GM12875 (cell line): ENCODE results near the gene PLPP1.

Experiments used
- H3K4me3 ChIP-seq: one replicate; pipeline ENCODE4 v1.5.1; 2011; ENCODE audit warnings: low read depth, low read length, control low read depth
- TF ChIP-seq, protein P1 (sequence below): IDR thresholded peaks from 2 replicates; pipeline ENCODE4 v1.5.1; 2011; ENCODE audit warnings: low read depth, mild to moderate bottlenecking, control low read depth, inconsistent platforms, low read length, moderate library complexity, borderline replicate concordance; ENCODE audit not compliant: insufficient read depth

The PLPP1 gene

DNA sequence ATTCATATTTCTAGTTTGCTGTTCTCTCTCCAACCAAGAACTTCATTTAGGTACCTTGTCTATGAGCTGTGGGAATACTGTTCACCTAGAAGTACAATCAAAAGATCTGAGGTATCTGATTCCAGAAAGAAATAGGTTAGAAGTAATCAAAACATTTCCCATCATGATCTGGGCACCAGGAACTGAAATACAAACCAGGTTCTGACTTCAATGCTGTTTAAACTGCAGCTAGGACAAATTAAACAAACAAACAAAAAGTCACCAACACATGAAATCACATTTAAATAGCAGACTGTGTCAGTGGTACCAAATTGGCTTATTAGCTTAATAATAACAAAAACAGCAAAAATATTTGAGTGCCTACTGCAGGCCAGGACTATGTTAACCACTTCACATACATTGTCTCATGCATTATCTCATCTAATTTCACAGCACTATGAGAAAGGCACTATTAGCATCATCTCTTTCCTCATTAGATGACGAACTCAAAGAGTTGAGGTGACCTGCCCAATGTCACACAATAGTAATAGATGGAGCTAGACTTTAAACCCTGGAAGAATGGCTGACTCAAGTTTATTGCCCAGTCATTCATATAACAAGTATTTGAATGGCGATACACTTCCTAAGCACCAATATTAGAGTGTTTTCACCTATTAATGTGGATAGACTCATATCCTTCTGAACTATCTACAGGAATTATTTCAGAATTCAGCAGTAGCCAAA, 14.5 kb downstream of the PLPP1 start:
- no peak overlapping the region for H3K4me3 ChIP-seq
- TF ChIP-seq, protein P1, sequence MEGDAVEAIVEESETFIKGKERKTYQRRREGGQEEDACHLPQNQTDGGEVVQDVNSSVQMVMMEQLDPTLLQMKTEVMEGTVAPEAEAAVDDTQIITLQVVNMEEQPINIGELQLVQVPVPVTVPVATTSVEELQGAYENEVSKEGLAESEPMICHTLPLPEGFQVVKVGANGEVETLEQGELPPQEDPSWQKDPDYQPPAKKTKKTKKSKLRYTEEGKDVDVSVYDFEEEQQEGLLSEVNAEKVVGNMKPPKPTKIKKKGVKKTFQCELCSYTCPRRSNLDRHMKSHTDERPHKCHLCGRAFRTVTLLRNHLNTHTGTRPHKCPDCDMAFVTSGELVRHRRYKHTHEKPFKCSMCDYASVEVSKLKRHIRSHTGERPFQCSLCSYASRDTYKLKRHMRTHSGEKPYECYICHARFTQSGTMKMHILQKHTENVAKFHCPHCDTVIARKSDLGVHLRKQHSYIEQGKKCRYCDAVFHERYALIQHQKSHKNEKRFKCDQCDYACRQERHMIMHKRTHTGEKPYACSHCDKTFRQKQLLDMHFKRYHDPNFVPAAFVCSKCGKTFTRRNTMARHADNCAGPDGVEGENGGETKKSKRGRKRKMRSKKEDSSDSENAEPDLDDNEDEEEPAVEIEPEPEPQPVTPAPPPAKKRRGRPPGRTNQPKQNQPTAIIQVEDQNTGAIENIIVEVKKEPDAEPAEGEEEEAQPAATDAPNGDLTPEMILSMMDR = no peak

DNA sequence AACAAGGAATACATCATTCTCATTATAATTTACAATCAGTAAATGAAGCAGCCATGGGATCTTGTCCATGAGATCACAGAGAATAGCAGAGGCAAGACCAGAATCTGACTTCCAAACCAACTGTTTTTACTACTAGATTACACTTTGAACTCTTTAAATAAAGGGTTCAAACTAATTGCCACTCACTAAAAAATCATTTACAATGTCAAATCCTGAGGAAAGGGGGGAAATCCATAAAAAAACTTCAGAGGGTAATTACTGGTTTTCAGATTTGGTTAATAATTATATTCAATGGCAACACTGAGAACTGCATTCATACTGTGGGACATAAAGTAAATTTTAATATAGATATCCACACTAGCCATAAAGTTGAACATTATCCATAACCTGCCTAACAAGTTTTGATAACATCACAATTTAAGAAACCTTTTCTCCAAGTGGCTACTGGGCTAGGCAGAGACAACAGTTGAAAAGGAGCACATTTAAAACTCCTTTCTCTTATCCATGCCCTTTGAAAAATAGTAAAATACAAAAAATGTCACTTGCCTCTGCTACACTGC, 15.9 kb downstream of the PLPP1 start:
- H3K4me3 ChIP-seq = no peak overlapping the region
- TF ChIP-seq, protein P1 = no peak

DNA sequence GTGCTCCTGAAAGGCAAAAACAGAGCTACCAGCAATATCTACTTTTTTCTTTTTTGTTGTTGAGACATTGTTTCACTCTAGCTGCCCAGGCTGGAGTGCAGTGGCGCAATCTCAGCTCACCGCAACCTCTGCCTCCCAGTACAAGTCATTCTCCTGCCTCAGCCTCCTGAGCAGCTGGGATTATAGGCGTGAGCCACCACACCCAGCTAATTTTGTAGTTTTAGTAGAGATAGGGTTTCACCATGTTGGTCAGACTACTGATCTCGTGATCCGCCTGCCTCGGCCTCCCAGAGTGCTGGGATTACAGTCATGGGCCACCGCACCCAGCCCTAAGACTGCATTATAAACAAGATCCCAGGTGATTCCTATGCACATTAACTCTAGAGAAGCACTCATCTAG, 17.0 kb downstream of the PLPP1 start:
- TF ChIP-seq, protein P1 = no peak
- H3K4me3 ChIP-seq = no peak overlapping the region

DNA sequence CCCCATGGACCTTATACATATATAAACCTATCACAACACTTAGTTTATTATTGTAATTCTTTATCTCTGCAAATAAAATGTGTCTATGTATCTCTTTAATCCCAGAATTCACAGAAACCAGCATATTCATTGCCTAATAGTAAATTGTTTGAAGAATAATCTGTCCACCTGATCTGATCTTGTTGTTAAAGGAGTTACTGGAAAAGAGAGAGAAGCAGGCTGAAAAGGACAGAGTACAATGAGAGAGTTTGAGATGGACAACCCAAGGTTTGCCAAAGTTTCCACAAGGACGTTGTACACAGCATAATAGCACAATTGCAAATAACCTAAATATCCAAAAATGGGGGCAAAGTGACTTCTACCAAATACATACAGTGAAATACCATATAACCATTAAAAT, 23.8 kb downstream of the PLPP1 start:
- no peak overlapping the region for H3K4me3 ChIP-seq
- TF ChIP-seq, protein P1 = no peak

DNA sequence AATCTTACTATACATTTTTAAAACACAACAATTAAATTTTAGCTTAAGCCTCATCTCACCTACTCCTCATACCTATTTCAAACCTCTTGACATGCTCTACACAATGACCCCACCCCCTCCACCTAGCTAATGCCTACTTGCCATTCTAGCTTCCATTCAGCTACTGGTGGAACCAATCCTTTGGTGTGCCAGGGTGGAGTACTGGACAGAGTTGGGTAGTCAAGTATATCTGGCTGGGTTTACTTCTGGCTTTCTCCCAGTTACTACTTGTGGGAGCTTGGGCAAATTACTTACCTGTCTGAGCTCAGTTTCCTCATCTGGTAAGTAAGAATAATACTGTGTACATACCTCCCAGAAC, 24.3 kb downstream of the PLPP1 start:
- TF ChIP-seq, protein P1 = no peak

DNA sequence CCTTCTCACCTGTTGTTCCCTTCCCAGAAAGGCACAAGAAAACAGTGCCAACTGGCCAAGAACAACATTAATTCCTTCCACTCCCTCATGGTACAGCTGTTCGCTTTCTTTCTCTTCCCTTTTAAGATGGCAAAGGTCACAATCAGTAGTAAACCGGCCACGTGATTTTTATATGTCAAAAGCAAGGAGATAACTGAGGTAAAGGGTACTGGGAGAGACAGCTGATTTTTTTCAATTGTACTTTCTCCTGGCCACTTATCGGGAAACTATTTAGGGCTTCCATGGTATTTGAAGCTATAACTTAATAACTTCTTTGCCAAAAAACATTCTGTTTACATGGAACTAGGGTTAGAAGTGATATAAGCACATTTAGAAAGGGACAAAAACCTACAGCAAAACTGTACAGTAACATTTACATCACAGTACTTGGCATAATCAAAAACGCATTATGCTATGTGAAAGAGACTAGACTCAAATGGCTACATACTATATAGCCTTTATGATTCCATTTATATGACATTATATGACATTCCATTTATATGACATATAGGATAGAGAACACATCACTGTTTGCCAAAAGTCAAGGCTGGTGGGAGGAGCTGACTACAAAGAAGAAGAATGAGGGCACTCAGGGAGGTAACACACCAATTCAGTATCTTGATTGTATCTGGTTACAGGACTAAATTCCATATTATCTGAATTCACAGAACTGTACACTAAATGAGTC, 24.8 kb downstream of the PLPP1 start:
- TF ChIP-seq, protein P1 = no peak
- H3K4me3 ChIP-seq = no peak overlapping the region

More for the DNA sequence above, 24.3 kb downstream of the PLPP1 start:
- H3K4me3 ChIP-seq = no peak overlapping the region
